ENCODE results near the gene TENT4B. TPM values are rescaled to one million over a fixed set of nuclear protein-coding genes. Genes with fewer than 3 reads are reported as not detected.
"Not testable (repeated sequence)": the region's sequence is repeated elsewhere in the genome, so short reads cannot be mapped to it uniquely, and the experiment has no call there.

Gene TENT4B
- polyA plus RNA-seq, 4 donors, result 14.8 to 20.4 (median 19.4) TPM

DNA sequence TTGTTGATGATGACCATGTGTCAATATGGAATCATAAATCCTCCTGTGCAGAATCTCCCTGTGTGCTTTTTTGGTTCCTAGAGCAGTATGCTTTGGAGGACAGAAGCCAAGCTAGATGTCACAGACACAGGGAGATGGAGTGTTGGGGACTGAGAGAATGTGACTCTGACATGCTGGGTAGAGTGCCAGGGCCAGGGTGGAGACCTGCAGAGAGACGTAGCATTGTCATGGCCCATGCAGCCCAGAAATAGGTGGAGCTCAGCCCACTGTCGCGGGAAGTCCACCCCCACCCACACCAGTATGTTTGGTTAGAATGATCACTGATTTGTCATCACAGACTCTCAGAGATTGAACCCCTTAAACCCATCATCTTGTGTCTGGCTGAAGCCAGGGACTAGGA lies 74.0 kb downstream of the TENT4B start:
- DNase-seq (ENCODE audit: low read depth in 4 of 4, low spot score in 3 of 4), result no peak

DNA sequence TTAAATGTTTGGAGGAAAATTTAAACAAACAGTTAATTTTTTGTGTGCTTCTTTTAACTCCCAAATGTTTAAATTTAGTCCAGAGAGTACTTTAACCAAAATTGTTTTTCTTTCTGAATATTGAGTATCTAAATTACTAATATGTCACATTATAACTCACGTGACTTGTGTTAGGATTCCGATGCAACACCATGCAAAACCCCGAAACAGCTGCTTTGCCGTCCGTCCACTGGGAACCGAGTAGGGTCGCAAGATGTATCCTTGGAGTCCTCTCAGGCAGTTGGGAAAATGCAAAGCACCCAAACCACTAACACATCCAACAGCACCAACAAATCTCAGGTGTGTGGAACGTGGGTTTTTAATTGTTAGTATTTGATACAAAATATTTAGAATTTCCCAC lies 74.6 kb downstream of the TENT4B start:
- DNase-seq (ENCODE audit: low read depth in 4 of 4, low spot score in 3 of 4), result no peak

DNA sequence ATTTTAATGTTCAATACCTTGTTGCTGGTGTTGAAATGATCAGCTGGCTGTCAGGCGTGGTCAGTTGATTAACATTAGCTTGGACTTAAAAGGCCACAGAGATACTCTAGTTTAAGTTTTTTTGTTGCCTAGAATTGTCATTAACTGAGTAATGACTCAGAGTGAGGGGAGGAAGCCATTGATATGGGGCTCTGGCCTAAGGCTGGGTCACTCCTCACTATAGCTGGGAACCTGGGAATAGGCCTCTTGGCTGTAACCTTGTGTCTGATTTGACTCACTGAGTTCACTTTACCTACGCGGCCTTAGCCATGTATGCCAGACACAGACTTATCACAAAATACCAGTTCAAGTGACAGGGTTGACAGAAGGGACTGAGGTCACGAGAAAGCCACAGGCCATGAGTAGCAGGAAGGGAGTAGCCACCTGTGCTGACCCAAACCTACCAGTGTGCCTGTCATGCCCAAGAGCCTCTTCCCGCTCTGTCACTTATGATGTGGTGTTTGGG lies 75.3 kb downstream of the TENT4B start:
- no peak for DNase-seq (ENCODE audit: low read depth in 4 of 4, low spot score in 3 of 4)

DNA sequence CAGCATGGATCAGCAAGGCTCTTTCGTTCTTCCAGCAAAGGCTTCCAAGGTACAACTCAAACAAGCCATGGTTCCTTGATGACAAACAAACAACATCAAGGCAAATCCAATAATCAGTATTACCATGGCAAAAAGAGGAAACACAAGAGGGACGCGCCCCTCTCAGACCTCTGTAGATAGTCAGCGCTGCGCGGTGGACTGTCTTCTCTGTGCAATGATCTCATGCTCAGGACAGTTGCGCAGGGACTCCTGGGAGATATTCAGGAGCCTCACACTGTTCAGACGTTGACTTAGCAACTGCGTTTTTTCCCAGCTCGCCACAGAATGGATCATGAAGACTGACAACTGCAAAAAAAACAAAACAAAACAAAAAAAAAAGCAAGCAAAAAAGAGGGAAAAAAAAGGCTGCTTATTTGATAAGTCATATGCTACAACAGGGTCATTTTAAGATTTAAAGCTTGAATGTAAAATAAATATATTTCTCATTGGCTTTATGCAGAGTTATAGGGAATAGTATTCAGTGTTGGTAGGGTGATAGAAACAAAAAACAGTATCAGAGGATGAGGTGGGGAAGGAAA lies 76.1 kb downstream of the TENT4B start:
- DNase-seq (ENCODE audit: low read depth in 4 of 4, low spot score in 3 of 4), result no peak

DNA sequence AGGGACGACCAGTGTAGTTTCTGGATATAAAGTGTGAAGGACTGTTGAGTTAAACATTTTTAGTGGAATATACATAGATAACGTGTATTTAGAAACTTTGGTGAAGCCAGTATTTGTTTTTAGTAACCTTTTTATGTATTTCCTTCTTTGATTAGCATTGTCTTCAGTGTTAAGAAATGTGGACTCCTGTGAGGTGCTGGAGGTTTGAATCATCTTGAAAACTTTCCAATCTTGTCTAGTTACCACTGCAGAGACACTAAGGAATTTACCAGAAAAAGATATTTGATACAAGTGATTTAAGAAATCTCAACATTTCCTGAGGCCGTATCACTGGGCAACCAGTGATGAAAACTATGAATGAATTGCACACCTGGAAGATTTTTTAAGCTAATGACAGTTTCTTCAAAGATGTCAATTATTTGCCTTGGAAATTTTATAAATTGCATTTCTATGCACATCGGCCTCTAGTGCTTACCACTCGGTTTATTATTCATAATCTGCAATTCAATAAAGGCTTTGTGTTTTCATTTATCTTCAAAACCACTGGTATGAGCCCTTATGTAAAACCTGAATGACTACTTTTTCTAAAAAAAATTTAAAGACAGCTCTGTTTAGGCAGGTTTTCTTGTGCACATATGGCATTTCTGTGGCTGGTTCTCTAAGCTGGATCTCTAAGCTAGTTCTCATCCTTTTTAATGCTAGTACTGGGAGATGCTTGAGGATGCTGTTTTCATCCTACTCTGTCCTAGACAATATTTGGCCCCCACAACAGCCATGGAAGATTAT lies 81.9 kb downstream of the TENT4B start:
- no peak for DNase-seq (ENCODE audit: low read depth in 4 of 4, low spot score in 3 of 4)

DNA sequence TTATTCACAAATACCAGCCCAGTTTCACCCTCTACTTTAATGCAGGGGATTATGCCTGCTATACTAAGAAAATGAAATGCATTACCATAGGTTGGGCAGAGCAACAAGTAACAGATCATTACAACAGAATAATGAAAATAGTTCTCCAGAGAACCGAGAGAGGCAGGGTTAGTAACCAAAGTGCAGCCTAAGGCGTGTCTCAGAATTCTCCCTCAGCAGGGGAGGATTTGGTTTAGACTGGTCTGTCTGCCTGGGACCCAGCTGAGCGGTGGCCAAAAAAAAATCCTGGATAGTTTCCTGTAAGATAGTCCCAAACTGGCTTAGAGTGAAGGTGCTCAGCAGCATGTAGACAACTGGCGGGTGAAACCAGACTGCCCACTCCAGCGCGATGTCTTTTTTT lies 82.5 kb downstream of the TENT4B start:
- DNase-seq (ENCODE audit: low read depth in 4 of 4, low spot score in 3 of 4), result no peak

DNA sequence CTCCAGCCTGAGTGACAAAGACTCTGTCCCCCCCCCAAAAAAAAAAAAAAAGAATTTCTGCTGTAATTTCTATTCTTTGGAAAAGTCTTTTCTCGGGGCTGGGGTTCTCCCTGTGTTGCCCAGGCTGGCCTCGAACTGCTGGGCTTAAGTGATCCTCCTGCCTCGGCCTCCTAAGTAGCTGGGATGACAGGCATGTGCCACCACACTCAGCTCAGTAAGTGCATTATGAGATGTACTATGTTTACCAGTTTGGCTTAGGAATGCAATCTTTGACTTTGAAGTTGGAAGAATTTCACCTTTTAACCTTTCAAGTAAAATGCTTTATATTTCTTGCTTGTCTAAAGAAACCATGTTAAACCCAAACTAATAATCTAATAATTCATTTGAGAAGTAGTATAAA lies 85.2 kb downstream of the TENT4B start:
- no peak for DNase-seq (ENCODE audit: low read depth in 4 of 4, low spot score in 3 of 4)

DNA sequence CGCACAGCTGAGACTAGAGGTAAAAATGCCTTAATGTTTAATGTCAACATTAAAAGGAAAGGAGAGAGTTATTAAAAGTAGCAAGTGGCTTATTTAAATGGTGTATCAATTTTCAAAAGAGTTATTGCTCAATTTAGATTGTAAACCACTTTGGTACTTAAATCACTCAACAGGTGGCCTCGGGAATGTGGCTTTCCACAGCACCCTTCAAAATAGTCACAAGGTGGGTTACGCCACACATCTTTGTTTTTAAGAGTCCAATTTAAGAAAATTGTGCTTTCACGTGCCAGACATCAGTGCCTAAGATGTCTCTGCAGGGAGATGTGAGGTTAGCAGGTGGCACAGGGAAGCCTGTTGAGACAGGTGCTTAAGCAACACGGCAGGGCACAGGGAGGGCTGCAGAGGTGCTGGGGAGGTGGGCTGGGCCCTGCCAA lies 85.8 kb downstream of the TENT4B start:
- no peak for DNase-seq (ENCODE audit: low read depth in 4 of 4, low spot score in 3 of 4)

DNA sequence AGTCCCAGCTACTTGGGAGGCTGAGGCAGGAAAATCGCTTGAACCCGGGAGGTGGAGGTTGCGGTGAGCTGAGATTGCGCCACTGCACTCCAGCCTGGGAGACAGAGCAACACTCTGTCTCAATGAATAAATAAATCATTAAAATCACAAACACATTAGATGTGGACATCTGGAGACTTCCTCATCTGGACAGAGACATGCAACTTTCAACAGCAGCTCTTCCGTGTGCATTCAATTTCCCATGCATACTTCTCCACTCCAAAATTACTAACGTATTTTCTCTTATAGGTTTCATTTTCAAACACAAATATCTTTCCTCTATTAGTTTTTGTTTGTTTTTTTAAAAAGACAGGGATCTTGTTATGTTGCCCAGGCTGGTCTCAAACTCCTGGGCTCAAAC lies 89.9 kb downstream of the TENT4B start:
- not testable (repeated sequence) for DNase-seq (ENCODE audit: low read depth in 4 of 4, low spot score in 3 of 4)

DNA sequence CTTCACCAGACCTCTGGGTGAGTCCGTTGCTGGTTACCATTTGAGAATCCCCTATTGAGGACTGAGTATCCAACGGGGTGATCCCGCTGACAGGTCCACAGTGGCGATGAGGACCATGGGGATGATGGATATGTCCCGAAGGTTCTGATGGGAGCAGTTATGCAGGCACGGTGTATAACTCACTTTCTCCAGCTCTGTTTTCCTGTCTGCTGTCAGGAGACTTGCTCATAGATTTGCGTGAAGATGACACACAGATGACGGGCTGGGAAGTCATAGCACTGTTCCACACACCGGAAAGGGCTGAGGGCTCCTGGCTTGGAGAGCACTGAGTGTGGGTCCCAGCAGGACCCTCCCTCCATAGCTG lies 91.0 kb downstream of the TENT4B start:
- DNase-seq (ENCODE audit: low read depth in 4 of 4, low spot score in 3 of 4), result no peak

DNA sequence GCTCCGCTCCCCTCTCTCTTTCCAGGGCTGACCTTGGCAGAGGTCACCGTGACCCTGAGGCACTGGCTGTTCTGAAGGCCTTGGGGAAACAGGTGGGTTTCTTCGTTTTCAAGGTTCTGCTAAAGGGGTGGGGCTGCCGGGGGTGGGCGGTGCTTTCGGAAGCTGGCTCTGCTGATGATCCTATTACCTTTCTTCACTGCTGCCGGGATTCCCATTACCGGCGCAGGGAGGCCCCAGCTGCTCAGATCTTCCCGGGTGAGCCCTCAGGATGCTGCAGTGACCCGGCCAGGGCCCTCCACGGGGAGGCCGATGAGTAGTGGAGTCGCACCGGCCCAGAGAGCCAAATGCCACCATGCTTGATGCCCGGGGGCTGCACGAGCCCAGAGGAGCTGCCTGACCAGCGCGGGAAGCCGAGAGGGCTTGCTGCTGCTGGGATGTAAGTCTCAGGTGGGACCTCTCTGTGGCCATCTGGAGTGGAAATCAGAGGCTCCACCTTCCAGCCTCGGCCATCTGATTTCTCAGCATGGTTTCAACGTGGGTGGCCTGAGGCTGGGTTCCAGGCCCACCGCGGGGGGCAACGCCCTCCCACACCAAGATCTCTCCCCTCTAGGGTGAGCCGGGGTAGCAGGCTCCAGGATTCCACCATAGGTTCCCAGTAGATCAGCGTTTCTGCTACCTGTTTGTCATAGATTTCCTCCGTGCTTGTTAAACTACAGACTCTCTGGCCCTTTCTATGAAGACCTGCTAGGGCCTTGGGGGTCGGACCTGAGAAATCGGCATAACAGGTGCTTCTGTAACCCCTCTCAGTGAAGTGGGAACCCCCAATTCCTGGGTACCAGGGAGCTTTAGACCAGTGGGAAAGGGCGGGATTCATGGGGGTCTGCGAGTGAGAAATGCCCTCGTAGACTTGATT lies 91.7 kb downstream of the TENT4B start:
- DNase-seq (ENCODE audit: low read depth in 4 of 4, low spot score in 3 of 4), result no peak

DNA sequence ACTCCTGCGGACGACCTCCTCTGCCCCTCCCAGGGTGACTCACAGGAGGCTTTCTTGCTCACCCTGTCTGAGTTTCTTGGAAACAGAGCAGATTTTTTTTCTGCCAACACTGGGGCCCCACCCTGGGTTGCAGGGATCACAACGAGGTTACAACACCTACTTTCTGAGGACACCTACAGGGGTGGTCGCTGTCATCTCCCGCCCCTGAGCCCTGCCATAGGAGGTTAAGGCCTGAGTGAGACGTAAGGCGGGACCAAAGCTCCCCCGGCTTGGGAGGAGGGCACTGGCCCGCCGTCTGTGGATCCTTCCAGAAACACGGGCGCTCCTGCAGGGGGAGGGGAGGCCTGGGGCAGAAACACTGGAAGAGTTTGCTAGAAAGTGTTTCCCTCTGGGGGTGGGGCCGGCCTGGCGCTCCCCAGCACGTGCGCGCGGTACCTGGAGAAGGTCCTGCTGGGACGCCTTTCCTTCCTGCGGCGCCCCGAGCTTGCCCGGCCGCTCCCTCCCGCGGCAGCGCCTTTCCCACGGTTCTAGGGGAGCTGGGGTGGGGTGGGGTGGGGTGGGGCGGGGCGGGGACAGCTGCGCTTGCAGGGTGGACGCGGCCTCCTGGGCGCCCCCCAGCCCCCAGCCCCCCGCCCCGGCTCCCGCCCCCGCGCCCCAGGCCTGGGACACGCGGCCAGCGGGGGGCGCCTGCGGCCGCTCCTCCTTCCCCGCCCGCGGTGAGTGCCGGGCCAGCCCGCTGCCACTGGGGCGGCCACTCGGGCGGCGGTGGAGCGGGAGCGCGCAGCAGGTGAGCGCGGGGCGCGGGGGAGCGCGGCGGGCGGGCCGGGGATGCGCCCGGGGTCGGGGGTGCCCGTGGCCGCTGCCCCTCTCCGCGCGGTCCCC lies 92.6 kb downstream of the TENT4B start:
- no peak for DNase-seq (ENCODE audit: low read depth in 4 of 4, low spot score in 3 of 4)

DNA sequence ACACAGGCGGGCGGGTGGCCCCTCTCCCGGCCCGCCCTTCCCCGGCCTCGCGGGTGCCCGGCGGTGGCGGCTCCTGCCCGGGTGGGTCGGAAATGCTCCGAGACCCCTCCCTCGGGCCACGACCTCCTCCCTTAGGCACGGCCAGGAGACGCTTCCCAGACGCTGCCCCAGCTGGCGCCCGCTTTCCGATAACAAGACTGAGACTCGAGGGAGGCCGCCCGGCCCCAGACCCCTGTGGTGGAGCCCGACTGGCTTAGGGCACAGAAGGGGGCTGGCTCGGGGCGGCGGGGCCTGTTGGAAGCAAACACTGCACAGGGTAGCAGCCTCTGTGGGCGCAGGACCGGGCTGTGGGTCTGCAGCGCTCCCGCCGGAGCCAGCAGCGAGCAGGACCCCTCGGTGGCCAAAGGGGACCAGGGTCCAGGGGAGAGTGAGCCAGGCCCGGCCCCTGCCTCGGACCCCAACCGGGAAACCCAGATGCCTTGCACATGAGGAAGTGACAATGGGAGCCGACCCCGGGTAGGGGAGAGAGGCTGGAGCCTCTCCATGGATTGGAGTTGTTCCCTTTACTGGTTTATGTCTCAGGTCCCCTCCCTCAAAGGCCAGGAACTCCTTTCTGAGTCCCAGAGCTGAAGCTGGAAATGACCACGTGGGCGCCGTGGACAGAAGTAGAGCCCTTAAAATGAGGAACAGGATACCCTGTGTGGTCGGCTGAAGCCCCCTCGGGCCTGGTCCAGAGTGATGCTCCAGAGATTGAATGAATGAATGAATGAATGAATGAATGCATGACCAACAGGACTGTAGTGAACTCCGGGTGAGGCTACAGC lies 93.4 kb downstream of the TENT4B start:
- no peak for DNase-seq (ENCODE audit: low read depth in 4 of 4, low spot score in 3 of 4)

DNA sequence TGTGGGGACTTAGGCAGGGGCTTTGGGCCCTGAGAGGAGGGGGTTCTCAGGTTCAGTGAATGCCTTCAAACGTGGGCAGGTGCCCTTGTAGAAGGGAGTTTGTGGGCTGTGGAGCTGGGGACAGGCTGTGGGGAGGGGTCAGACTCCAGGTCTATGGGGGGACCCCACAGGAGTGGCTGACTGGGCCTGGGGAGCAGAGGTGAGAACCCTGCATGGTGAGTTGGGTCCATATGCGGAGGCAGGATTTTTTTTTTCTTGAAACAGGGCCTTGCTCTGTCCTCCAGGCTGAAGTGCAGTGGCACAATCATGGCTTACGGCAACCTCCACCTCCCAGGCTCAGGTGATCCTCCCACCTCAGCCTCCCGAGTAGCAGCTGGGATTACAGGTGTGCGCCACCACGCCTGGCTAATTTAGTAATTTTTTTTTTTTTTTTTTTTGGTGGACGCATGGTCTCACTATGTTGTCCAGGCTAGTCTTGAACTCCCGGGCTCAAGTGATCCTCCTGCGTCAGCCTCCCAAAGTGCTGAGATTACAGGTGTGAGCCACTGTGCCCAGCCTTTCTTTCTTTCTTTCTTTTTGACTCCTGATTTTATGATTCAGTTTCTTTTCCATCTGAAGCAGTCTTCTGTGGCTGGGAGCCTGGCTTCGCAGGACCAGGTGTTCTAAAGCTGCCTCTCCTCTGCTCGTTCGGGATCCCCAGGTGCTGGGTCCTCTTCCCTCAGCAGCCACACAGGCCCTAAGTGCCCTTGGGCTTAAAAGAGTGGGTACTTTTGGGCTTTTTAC lies 94.2 kb downstream of the TENT4B start:
- DNase-seq (ENCODE audit: low read depth in 4 of 4, low spot score in 3 of 4), result no peak

DNA sequence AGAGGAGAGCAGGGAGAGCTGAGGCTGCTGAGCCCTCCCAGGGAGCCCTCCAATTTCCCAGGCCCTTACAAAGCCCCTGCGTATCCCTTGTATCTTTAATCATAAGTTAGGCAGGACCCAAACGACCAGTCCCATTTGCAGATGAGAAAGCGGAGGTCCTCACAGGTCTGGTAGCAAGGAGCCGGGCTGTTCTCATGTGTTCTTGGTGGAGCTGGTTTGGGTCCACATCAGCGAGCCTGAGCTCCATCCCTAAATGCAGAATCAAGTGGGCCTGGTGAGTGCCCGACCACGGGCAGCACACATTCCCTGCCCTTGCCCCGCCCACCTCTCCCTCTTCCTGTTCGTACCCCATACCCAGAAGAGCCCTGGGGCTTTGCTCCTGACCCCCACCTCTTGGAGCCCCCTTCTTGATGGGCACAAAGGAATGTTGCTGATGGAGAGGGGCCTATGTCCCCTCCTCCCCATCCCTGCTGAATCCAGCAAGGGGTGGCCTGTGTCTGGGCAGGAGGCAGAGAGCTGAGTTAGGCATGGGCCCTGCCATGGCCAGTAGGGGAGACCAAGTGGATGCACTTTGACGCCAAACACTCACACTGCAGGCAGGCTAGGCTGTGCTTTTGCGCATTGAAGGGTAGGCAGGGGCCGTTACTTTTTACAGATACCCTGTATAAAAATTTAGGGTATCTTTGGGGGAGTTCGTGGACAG lies 95.0 kb downstream of the TENT4B start:
- no peak for DNase-seq (ENCODE audit: low read depth in 4 of 4, low spot score in 3 of 4)

DNA sequence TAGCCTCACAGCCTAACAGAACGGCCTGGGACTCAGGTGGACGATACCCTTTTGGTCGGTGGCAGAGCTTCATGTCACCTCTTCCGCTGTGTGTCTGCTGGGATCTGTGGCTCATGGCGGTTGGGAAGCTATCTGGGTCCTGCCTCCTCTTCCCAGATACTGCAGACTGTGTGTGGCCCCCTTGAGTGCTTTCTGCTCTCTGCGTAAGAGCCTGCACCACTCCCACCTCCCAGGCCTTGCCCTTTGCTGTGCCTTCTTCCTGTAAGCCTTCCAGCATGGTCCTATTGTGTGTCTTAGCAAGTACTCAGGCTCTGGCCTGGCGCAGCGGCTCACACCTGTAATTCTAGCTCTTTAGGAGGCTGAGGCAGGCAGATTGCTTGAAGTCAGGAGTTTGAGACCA lies 95.7 kb downstream of the TENT4B start:
- no peak for DNase-seq (ENCODE audit: low read depth in 4 of 4, low spot score in 3 of 4)

DNA sequence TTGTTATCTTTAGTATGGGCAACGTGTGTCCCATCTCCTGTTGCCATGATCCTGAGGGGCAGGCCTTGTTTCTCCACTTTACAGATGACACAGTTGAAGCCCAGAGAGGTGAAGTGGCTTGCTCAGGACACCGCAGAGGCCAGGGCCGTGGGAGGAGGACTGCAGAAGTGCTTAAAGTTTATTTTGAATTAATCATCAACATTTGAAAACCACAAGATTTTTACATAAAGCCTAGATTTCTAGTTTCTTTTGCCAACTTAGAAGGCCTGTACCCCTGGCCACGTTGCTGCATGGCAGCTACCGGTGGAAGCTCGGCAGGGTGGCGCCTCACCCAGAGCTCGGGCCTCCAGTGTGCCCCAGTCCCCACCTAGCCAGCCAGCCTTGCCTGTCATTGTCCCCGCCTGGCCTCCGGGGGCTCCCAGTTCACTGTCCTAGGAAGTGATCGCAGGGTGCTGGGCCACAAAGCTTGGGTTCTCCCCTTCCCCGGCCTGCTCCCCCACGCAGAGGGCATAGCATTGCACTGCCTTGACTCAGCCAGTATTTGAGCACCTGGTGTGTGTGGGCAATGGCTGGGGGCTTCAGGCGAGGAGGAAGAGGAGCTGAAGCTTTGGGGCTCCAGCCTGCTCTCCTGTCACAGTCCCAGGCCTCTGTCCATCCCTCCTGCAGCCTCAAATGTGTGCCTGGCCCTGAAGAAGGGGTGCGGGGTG lies 98.4 kb downstream of the TENT4B start:
- no peak for DNase-seq (ENCODE audit: low read depth in 4 of 4, low spot score in 3 of 4)
